Mucosa of gallbladder (tissue), 1 donor: ENCODE results near the gene NTNG1. TPM values are rescaled to one million over a fixed set of nuclear protein-coding genes. Genes with fewer than 3 reads are reported as not detected.
"Not testable (repeated sequence)": the region's sequence is repeated elsewhere in the genome, so short reads cannot be mapped to it uniquely, and the experiment has no call there.

Experiments used
- DNase-seq: peaks from one replicate; pipeline ENCODE4 v3.0.0-alpha.2; 2020; ENCODE audit warnings: low spot score
- total RNA-seq: library from RNA; stranded (reverse); gene quantifications from one replicate; pipeline ENCODE4 v1.2.1, GENCODE V29; 2021
- donor health status: DM: no; HTN: no; CAD: no.

NTNG1 gene
- 1.6 TPM for total RNA-seq

DNA sequence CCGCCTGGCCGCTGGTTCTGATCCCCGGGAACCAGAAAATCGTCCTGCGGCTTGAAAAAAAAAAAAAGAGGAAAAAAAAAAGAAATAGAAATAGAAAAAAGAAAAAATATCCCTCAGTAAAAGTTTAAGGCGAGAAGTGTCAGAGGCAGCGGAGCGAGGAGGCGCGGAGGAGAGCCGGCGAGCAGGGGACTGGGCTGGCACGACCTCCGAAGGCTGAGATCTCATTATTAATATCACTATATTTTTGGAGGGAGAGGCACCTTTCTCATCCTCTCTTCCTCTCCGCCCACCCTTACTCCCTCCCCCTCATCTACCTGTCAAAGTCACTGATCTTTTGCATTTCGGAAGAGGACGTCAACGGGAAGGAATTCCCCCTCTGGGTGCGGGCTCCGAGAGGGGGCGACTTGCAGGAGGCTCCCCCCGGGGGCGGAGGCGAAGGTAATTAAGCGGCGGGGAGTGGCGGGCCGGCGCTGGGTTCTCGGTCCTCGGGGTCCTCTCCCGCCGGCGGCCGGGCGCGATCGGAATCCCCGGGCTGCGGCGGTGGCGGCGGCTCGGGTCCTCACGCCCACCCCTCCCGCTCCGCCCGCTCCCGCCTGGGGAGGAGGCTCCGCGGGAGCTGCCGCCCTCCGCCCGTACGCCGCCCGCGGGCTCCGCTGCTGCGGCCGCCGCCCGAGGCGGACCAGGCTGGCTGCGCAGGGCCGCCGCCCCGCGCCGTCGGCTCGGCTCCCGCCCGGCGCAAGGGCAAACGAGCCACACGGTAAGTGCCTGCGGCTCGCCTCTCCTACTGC, at the start of gene NTNG1:
Gene NTNG1, plus strand, starts transcription at position 337 of the 788 bp plus-strand sequence.
- DNase-seq: no peak

- DNase-seq: no peak
Measured at GRCh38 chr1:107091418-107091817, 49.4 kb upstream of the NTNG1 start.

DNA sequence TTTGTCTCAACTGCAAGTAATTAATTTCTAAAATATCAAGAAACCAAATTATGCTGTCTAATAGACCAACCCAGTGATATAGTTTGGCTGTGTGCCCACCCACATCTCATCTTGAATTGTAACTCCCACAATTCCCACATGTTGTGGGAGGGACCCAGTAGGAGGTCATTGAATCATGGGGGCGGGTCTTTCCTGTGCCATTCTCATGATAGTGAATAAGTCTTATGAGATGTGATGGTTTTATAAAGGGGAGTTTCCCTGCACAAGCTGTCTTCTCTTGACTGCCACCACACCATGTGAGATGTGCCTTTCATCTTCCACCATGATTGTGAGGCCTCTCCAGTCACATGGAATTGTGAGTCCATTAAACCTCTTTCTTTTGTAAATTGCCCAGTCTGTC, 47.4 kb upstream of the NTNG1 start:
- not testable (repeated sequence) for DNase-seq

DNA sequence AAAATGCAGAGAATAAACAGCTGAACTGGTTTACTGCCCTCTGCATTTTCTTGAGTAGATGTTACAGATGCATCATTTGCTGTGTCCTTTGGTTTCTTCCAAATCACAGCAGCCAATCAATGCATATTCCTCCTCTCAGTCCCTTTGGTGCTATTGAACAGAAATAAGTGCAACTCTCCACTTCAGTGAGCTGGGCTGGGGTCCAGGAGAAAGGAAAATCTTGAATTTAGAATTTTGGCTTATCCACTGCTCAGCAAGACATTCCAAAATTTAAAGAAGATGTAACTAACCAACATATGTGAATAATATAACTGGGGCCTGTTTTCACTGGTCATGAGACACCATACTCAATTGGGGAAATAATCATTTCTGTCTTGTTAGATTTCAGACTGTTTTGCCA, 45.2 kb upstream of the NTNG1 start:
- no peak for DNase-seq

DNA sequence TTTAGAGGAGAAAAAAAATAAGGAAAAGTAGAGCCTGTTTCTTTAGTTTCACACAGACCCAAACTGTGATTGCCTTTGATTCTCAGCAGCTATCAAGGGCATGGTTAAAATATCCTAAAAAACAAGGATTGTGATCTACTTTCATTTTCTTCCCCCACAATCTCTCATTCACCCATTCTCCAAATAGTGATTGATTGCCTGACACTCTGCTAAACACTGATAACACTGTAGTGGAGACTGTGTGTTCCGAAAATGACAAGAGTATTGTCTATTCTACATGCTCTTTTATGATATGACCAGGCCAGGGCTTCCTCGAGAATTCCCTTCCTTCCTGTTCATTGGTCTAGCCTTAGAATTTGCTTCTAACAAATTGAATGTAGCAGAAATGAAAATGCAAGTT, 44.1 kb upstream of the NTNG1 start:
- DNase-seq: no peak

- DNase-seq: no peak
Measured at GRCh38 chr1:107098961-107099360, 41.9 kb upstream of the NTNG1 start.

DNA sequence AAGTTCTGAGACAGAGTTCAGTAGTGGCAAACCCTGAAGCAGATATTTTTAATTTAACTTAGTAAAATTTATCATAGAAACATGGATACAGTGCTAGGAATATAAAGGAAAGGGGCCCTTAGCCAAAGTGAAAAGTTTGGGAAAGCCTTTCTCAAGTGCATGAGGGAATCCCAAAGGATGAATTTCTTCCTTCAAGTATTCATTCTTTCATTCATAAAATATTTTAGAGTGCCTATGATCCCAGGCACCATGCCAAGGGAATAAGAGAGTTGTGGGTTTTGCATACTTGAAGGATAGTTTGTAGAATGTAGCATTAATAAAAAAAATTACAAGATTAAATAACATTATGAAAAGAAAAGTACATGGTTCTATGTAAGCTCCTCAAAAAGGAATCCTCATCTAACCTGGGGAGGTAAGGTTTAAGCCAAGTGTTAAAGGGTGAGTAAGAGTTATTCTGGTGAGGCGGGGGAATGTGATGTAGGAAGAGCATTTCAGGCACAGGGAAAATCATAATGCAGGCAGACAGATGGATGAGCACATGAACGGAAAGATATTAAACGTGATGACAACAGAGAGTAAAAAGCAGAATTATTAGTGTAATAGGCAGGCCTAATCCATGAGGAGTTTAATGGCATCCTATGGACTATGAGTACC, 40.4 kb upstream of the NTNG1 start:
- no peak for DNase-seq

DNA sequence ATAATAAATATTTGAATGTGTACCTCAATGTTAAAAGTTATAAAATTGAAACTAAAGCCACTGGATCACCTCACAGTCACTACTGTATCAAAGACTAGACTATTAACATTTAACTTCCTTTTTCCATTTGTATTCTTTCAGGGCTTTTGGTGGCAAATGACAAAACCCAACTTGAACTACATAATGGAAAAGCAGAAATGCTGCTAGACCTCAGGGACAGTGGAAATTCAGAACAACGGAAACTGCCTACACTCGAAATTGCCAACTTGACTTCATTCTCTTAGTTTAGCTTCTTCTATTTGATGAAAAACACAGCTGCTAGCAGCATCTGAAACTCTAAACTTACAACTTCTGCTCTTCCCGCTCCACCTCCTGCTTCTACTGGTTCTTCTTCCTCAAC, 34.9 kb upstream of the NTNG1 start:
- DNase-seq: no peak

GRCh38 chr1:107110326-107110725, 30.5 kb upstream of the NTNG1 start:
- DNase-seq: no peak

DNA sequence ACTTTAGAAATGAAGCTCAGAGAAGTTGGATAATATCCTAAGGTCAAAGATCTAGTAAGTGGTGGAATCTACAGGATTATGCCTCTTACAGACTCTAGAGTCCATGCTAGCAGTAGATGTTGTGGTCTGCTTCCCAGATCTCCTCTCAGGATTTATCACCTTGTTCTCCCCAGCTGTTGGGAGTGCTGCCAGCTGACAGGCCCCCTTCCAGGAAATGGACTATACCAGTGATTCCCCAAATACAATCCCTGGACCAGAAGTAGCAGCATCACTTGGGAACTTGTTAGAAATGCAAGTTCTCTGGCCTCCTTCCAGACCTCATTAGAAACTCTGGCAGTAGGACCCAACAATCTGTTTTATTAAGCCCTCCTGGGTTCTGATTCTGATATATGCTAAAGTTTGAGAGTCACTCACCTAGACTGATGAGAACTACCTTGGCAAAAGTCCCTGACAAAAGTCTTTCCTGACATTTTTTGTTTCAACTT, 24.5 kb upstream of the NTNG1 start:
- no peak for DNase-seq

GRCh38 chr1:107122225-107122624, 18.6 kb upstream of the NTNG1 start:
- DNase-seq: no peak

DNA sequence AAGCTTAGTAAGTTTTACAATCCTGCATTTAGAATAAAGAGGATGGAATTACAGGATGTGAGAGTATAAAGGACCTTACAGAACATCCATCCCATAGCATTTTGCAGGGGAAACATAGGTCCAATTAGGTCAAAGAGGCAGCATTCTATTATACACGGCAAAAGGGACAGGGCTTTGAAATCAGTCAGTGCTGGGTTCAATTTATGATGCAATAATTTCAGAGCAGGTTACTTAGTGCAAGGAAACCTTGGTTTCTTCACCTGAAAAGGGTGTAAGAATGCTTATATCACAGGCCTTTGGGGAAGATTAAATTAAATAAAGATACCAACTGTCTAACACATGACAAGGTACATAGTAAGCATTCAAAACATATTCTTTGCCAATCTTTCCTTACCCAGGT, 17.1 kb upstream of the NTNG1 start:
- DNase-seq: no peak

- no peak for DNase-seq
Measured at GRCh38 chr1:107124694-107125093, 16.1 kb upstream of the NTNG1 start.

DNA sequence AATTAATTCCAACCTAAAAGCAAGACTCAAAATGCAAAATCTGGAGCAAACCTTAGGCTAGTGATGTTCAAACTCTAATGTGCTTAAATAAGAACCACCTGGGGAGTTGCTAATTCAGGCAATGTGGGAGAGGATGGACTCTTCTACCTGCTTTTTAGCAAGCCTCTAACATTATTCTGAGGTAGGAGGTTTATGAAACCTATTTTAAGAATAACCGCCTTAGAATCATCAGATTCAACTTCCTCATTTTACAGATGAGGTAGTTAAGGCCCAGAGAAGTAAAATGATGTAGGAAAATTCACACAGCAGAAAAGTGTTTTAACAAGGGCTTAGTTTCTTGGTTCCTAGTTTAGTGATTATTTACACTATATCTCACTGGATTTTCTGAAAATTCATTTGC, 8.6 kb upstream of the NTNG1 start:
- DNase-seq: no peak

DNA sequence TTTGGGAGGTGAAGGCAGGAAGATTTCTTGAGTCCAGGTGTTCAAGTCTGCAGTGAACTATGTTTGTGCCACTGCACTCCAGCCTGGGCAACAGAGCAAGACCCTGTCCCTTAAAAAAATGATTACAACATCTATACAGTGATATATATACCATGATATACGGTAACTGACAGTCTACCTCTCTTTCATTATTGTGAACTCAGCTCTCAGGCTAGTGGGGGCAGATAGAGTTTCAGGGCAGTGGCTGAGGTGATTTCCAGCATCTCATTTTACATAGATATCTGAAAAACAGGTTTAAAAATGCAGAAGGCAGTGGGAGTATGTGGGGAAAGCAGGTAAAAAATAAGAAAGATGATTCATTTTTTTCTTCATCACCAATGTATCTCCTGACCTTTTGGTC, 8.1 kb upstream of the NTNG1 start:
- no peak for DNase-seq

DNA sequence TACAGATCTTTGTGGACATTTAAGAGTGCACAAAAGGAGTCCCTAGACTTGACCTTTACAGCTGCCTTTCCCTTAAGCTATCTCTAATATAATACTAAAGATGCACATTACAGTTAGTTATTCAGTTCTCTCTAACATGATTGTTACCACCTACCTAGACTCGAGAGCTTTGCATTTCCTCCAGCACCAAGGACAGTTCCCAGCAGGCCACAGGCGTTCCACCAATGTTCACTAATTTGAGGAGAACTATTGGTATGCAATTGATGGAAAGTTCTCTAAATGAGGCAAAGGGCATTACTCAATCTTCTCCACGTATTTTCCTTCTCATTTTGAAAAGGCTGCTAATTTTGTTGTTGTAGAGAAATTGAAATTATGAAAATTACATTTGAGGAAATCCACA, 5.4 kb upstream of the NTNG1 start:
- DNase-seq: no peak

GRCh38 chr1:107138166-107138565, 2.7 kb upstream of the NTNG1 start:
- no peak for DNase-seq

GRCh38 chr1:107138767-107139445, 1.9 kb upstream of the NTNG1 start:
- DNase-seq: no peak

DNA sequence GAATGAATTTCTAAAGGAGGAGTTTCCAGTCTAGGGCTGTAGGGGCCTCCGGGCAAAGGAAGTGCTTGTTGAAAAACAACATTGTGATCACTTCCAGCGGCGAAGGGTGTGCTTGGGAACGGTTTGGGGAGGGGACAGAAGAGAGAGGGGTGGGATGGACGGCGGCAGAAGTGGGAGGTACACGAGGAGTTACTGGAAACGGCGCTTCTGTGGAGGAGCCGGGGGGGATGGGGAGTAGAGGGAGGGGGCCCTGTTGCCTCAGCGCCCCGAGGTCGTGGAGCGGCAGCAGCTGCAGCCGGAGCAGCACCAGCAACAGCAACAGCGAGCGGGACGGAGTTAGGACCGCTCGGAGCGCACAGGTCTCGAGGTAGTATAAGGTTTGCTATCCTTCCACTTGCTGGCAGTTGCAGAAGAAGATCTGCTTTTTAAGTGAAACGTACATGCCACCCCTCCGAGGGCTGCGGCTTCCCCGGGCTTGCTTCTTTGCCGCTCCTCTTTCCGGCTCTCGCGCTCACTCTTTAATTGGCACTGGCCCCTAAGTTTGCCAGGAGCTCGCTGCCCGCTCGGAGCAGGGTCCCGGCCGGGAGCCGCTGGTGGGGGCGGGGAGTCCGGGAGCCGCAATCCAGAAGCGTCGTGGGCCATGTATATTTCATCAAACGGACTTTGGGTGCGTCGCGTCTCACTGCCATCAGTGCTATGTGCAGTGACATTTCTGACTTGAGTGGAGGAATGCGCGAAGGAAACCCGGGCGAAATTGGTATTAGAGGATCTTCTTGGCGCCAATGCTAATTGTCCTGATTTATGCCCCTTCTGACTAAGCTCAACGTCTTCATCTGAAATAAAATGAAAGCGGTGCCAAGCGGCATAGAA, 771 bp upstream of the NTNG1 start:
- DNase-seq: no peak

DNA sequence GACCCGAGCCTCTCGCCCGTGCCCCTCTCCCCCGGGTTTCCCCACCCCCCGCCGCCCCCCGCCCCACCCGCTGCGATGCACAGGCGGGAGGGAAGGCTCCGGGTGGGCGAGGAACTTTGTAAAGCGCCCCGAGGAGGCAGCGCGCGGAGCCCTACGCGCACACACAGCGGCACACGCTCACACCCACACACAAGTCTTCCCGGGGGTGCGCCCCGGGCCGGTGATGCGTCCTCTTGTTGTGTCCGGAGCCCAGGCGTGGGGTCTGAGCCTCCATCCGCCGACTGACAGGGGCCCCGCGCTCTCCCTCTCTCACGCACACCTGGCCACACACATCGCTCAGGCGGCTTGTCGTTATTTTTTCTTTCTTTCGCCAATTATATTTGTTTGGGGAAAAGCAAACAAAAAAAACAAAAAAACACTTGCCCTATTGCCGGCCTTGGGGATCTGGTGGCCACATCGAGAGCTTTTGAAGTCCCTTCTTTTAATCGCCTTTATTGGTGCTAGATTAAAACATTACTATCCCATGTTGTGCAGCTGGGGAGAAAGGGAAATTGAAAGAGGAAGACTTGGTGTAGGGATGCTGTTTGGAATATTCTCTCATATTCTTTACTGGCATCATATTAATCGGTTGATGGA, 770 bp downstream of the NTNG1 start:
- no peak for DNase-seq

- no peak for DNase-seq
Measured at GRCh38 chr1:107142140-107142542, 1.3 kb downstream of the NTNG1 start.
